Stimulated activated CD4-positive, alpha-beta T cell treated with anti-CD3 and anti-CD28 coated beads, Interleukin-15, amount 100 ng/mL, for 1 hour (primary cell): ENCODE data around the gene RABGGTA.

Experiments
- DNase-seq, 2 donors: peaks; one replicate each; pipeline ENCODE4 v3.0.0-alpha.2; 2020; ENCODE audit warnings: low read depth in 1 of 2, low spot score in 1 of 2

RABGGTA gene

GRCh38 chr14:24307156-24307574, 35.8 kb upstream of the RABGGTA start:
- no peak for DNase-seq

DNA sequence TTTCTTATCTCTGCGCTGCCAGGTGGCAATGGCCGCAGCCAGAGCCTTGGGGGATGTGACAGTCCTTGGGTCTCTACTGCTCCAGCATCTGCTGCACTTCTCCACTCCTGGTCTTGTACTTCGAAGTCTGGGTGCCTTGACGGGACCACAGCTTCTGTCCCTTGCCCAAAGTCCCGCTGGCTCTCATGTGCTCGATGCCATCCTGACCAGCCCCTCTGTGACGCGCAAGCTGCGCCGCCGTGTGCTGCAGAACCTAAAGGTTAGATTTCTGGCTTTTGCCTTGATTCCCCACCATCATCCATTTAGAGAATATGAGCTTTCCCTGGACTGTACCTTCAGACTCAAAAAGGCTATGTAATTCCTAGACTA, 32.6 kb upstream of the RABGGTA start:
- no peak for DNase-seq

DNA sequence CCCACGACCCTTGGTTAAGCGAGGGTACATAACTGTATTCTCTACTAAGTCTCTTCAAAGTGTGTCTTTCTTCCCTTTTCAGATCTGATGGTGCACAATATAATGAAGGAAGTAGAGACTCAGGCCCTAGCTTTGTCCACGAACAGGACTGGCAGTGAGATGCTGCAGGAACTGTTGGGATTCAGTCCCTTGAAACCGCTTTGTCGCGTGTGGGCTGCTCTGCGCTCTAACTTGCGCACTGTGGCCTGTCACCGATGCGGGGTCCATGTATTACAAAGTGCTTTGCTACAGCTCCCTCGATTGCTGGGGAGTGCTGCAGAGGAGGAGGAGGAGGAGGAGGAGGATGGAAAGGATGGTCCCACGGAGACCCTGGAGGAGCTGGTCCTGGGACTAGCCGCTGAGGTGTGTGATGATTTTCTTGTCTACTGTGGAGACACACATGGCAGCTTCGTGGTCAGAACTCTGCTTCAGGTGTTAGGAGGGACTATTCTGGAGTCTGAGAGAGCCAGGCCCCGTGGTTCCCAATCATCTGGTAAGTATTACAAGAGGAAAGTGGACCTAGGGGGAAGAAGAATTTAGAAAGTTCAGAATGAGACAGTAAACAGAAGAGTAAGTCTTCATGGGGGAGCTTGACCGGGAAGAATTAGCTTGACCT, 29.1 kb upstream of the RABGGTA start:
- DNase-seq, result no peak

DNA sequence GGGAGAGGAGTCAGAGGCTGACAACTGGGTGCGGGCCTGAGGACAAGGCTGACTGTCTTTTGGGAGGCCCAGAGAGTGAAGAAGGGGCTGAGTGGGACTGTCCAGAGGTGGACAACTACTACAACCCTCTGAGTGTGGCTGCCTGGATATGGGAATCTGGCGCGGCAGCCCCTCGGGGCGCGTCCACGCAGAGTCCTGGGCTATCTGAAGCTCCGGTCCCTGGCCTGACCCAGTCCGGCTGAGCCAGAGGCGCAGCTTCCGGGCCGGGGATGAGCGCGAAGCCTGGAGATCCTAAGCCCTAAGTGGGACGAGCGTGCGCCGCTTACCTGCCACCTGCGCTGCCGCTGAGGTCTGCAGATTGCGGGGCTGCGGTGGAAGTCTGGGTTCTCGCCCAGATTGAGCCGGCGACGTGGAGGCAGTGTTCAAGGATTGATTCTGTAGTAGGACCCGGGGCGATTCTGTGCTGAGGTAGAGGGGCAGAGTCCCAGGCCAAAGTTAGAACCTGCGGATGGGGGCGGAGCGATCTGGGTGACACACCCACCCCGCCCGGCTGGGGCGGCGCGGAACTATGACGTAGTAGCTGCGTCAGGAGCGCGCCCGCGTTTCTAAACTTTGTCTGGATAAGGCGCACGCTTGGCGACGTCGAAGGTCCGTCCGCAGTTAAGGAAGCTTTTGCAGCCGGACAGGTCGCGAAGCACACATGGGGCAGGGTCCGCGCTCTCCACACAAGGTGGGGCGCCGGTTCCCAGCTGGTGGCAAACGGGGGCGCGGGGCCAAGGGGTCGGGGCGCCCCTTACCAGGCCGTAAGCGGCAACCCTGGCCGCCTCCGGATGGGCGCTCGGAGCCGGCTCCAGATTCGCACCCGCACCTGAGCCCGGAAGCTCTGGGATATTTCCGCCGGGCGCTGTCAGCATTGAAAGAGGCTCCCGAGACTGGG, 28.1 kb upstream of the RABGGTA start, which contains the start of the genes DHRS1 and NOP9:
Gene DHRS1, minus strand, starts transcription at position 526 of the 937 bp plus-strand sequence. CDS start 674 bp downstream, outside the sequence.
Gene NOP9, plus strand, starts transcription at position 596 of the 937 bp plus-strand sequence. Its CDS starts 105 bp downstream, at position 701.
- peak; percentile 81 to 92 for DNase-seq

DNA sequence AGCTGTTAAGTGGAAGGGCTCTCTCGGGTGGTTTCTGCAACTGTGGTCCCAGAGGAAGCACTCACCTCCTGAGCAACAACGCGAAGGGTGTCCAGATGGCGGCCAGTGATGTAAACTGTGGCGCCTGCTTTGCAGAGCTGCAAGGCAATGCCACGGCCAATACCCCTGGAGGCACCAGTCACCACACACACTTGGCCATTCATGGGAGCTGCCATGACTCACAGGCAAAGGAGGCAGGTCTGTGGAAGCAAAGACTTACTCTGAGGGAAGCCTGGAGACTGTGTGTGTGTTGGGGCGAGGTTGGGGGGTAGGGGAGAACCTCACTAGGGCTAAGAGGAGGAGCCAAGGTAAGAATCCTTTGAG, 27.5 kb upstream of the RABGGTA start:
- DNase-seq, result no peak

DNA sequence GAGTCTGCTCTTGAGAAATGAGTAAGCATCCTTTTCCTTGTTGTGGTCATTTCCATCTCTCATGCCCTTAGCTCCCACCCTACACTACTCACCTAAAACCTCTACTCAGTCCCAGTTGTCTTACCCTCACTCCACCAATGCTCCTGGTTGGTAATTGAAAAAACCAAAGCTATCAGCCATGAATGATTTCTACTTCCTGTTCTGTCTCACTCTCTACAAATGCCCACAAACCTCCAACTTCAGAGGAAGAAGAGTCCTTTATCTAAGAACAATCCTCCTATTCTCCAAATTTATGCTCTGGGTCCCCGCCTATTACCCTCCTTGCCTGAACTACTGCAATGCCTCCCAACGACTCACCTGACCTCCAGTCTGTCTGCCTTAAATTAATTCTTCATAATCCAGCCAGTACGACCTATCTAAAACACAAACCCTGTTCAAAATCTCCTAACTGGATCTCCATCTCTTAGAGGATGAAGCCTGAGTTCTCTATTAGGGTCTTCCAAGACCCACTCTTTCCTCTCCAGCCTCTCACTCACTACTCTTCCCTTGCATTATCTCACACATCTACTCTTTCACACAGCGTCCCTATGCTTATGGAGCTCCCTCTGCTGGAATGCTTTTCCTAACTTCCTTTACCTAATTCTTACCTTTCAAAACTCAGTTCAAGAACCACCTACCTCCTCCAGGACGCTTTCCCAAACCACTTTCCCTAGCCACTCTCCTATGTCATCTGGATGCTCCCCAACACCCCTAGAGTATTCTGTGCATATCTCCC, 26.0 kb upstream of the RABGGTA start:
- no peak for DNase-seq

DNA sequence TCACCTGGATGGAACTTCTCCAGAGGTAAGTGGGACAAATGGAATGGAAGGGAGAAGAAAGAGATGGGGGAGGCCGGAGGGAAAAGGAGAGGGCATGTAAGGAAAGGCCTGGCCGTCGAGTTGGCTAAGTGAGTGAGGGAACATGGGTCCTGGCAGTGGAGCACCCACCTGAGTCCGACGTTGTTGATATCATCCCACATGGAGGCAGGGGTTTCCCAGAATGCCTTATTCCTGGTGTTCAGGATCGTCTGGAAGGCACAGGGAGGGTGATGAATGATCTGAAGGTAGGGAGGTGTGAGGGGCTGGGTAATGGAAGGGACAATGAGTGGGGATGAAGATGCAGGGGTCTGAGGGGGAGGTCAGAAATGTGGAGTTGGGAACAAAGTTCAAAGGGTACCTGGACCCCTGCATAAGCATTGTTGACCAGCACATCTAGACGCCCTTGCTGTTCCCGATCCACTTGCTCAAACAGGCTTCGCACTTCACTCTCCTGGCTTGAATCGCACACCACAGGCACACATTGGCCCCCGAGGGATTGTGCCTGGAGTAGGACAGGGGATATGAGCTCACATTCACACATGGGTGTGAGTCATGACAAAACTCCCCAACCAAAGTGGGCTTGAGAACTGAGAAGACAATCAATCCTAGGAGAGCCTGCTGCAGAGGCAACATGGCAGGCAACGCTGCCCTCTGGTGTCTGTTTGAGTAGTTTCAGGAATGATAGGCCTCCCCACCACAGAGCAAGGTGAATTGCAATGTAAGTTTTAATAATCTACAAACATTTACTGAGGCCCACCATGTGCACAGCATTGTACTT, 25.2 kb upstream of the RABGGTA start:
- DNase-seq, result peak; percentile 46 to 48

DNA sequence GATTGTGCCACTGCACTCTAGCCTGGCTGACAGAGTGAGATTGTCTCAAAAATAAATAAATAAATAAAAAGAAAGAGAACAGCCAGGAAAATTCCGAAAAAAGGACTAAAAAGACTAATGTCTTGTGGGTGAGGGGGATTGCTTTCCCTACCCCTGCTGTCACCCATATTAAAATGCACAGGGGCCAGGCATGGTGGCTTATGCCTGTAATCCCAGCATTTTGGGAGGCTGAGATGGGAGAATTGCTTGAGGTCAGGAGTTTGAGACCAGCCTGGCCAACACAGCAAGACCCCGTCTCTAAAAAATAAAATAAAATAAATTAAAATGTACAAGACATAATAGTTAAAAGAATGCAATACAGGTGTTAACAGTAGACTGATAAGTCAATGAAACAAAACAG, 22.1 kb upstream of the RABGGTA start:
- DNase-seq, result no peak

- DNase-seq, result no peak
These were observed 20.9 kb upstream of the RABGGTA start for GRCh38 chr14:24292118-24292807.

DNA sequence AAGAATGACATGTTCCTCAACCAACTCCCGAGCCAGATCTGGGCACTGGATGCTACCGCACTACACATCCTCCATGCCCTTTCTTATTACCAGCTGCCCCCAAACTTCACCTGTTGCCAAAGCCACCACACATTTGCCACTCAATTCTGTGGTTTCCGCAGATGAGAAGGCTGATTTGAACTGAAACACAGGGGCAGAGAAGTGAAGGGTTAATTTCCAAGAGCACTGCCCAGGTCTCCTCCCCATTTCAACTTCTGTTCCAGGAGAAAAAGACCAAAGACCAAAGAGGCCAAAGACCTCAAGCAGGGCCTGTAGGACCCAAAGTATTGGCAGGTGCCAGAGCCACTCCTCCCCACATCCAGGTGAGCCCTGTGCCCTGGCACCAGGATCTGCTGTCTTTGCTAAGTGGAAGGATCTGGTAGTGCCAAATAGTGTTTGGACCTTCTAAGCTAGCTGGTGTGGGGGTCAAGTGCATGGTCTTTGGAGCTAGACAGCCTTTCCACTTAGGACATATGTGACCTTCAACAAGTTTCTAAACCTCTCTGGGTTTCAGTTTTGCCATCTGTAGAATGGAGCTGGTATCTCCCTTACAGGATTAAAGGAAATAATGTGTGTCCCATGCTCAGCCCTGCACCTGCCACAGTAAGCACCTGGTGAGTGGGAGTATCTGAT, 20.2 kb upstream of the RABGGTA start:
- no peak for DNase-seq

DNA sequence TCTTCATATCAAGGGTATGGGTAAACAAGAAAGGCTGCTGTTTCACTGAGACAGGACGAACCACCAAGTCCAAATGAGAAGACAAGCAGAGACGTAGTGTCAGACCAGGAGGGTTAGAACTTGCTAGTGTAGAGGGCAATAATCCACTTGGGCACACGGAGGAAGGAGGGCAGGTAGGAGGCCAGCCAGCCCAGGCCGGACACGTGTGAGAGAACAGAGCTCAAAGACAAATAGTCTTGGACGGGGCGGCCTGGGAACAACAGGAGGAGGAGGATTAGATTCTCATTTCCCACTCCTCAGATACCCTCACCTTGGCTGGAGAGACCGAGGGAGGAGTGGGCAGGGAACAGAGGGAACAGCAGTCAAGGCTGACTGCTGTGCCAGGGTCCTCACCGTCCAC, 19.3 kb upstream of the RABGGTA start:
- no peak for DNase-seq

DNA sequence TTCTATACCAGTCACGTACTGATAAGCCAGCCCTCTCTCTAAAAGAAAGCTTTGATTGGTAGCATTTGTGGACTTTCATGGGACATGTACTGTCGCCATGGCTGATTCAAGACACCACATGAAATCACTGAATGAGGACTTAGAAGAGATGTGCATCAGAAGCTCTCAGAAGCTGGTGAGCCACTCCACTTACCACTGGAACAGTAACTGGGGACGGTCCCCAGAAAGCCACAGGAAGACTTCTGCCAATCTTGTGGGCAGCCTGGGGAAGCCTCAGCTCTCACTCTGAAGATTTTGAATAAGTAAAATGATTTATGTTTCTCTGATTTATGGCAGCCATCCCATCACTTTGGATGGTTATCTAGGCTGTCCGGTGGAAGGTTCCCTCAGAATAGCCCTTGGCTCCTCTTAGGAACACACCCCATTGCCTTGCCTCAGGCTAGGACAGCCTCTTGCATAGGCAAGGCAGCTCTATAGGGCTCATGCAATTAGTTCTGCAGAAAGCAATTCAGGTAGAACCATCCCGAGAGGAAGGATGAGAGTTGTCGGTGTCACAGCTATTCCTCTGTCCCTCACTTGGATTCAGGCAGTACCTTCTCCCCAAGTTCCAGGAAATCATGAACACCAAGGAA, 18.4 kb upstream of the RABGGTA start:
- no peak for DNase-seq

DNA sequence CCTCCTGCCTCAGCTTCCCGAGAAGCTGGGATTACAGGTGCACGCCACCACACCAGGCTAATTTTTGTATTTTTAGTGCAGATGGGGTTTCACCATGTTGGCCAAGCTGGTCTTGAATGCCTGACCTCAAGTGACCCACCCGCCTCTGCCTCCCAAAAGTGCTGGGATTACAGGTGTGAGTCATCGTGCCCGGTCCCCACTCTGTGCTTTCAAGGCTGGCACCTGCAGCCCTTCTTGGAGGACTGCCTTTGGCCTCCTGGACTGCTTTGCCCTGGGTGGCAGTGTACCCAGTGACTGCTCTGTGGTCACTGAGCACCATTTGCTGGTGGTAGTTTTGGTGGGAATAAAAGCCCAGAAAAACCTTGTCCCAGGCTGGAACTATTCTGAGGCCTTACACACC, 15.6 kb upstream of the RABGGTA start:
- no peak for DNase-seq

DNA sequence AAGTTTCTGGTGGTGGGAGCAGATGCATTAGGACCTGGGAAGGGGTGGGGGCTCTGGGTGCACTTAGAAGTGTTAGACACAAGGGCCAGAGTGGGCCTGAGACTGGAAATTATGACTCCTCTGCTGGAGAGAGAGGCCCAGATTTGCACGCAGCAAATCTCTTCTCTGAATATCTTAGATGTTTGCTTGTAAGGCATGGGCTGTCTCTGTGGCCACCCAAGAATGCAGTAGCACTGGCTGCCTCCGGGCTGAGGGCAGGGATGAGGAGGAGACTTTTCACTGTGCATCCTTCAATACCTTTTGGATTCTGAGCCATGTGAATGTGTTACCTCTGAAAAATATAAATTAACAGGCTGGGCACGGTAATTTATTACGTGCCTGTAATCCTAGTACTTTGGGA, 14.0 kb upstream of the RABGGTA start:
- DNase-seq, result no peak

- no peak for DNase-seq
These were observed 13.2 kb upstream of the RABGGTA start for GRCh38 chr14:24284501-24285035.

DNA sequence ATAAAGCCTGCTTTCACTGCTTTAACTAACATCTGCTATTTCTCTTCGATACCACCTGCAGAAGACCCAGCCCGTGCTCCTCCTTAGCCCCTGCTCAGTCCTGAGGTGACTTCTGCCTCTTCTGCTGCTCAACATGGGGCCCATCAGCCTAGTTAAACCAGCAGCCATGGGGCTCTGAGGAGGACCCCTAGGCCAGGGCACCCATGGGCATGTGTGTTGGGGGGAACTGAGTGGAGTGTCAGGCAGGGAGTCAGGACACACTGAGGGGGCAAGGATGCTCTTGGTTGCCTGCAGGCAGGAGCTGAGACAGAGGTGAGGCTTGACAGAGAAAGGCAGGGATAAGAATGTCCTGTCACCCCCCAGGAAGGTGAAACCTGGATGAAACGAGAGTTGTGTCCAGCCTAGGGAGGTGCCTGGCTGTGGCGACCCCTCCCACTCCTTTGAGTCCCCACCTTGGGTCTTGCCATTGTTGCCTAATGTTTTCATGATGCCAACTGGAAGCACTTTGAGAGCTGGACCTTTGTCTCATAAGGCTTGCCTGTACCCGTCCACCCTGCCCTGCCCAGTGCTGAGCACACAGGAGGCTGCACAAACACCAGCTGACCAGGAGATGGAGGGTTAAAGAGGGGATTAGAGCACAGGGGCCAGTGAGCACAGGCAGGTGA, 12.5 kb upstream of the RABGGTA start:
- no peak for DNase-seq

- no peak for DNase-seq
These were observed 11.3 kb upstream of the RABGGTA start for GRCh38 chr14:24282736-24283135.

DNA sequence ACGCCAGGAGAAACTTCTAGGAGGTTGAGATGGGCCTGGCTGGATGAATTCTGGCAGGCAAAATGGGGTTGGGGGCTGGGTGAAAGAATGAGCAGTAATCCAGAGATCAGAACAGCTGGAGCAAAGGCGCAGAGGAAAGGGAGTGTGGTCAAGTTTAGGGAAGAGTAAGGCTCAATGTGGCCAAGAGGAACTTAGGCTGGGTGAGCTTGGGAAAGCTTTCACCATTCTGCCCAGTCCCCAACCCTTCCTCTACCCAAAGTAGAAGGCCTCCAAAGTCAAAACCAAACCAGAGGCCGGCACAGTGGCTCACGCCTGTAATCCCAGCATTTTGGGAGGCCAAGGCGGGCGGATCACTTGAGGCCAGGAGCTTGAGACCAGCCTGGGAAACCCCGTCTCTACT, 10.2 kb upstream of the RABGGTA start:
- DNase-seq, result no peak
